Bronchial epithelial cell (primary cell): ENCODE measurements around the gene IER2. TPM values are rescaled to one million over a fixed set of nuclear protein-coding genes. Genes with fewer than 3 reads are reported as not detected.
A peak's percentile ranks its signal among the peaks of the same experiment; 100 is the strongest.
"Not testable (repeated sequence)": the region's sequence is repeated elsewhere in the genome, so short reads cannot be mapped to it uniquely, and the experiment has no call there.

Source experiments
- DNase-seq: peaks from one replicate; pipeline ENCODE4 v3.0.0-alpha.2; 2010; ENCODE audit warnings: low read depth
- FAIRE-seq: peaks from 2 replicates; lab custom pipeline; 2011; peaks lifted over from hg19 to GRCh38; lab: Jason Lieb, UNC
- H3K27me3 ChIP-seq: 2 replicates; pipeline ENCODE4 v1.5.1; 2011; ENCODE audit warnings: low read length; ENCODE audit not compliant: control insufficient read depth, insufficient read depth
- H3K36me3 ChIP-seq: 2 replicates; pipeline ENCODE4 v1.5.1; 2011; ENCODE audit warnings: low read length; ENCODE audit not compliant: control insufficient read depth, insufficient read depth
- H3K4me3 ChIP-seq: 2 replicates; pipeline ENCODE4 v1.5.1; 2011; ENCODE audit warnings: mild to moderate bottlenecking, low read depth, low read length, control low read depth
- CTCF ChIP-seq: IDR thresholded peaks from 2 replicates; pipeline ENCODE4 v1.5.1; 2011; ENCODE audit warnings: mild to moderate bottlenecking, moderate library complexity, low read length, control low read depth, inconsistent platforms; ENCODE audit not compliant: insufficient read depth, severe bottlenecking
- total RNA-seq: library from RNA; depleted of rRNA; stranded (reverse); fragments of >200 nt; gene quantifications from 2 replicates; pipeline ENCODE4 v1.2.1, GENCODE V29; 2014

The IER2 gene
- total RNA-seq, 1 donor from 2014 or later, result 32.1 TPM

GRCh38 chr19:13146763-13147563 is 3.2 kb upstream of the IER2 start:
- peaks cover 9% of the 10 kb centered on the region for H3K36me3 ChIP-seq
- DNase-seq, result no peak
- no peaks in the 10 kb centered on the region for H3K27me3 ChIP-seq
- no peak overlapping the region for H3K4me3 ChIP-seq
- no peak for TF ChIP-seq CTCF
- FAIRE-seq, result no peak

- FAIRE-seq, H3K27me3 ChIP-seq, DNase-seq: not testable (repeated sequence)
- Histone ChIP-seq H3K4me3 (peak overlapping the region; percentile 66), H3K36me3 (peaks cover 14% of the 10 kb centered on the region)
Observed at GRCh38 chr19:13149173-13149627, 1.0 kb upstream of the IER2 start.

GRCh38 chr19:13149628-13150186 is 504 bp upstream of the IER2 start:
- Histone ChIP-seq H3K27me3 (no peaks in the 10 kb centered on the region), H3K36me3 (peaks cover 11% of the 10 kb centered on the region), H3K4me3 (peak overlapping the region; percentile 66)
- no peak for TF ChIP-seq CTCF
- no peak for FAIRE-seq
- no peak for DNase-seq

DNA sequence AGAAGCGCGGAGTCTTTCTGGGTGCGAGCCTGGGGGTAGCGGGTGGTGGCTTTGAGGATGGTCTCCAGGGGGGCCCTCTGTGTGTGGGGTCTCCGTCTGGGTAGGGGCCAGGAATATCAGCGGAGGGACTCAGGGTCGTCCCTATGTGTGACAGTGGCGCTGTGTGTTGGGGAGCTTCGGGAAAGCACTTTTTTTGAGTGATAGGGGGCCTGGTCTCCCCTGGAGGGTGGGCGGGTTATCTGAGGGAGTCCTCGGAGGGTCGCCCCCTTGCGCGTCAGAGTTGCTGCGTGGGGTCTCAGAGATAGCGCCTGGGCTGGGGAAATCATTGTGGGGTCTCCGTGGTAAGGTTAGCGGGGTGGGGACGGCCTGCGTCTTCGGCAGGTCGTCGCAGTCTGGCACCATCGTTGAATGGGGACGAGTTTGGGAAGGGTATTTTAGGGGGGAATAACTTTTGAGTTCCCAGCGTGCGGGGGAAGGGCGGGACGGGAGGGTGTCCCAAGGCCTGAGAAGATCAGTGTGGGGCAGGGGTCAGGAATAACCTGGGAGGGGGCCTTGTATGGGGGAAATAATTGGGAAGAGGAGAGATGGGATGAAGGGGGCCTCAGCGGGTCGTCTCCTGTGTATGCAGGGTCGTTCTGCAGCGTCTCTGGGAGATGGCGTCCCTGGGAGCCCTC is 857 bp downstream of the IER2 start:
- Histone ChIP-seq H3K36me3 (peaks cover 8% of the 10 kb centered on the region), H3K27me3 (no peaks in the 10 kb centered on the region), H3K4me3 (peak overlapping the region; percentile 66)
- no peak for TF ChIP-seq CTCF
- no peak for DNase-seq
- no peak for FAIRE-seq

DNA sequence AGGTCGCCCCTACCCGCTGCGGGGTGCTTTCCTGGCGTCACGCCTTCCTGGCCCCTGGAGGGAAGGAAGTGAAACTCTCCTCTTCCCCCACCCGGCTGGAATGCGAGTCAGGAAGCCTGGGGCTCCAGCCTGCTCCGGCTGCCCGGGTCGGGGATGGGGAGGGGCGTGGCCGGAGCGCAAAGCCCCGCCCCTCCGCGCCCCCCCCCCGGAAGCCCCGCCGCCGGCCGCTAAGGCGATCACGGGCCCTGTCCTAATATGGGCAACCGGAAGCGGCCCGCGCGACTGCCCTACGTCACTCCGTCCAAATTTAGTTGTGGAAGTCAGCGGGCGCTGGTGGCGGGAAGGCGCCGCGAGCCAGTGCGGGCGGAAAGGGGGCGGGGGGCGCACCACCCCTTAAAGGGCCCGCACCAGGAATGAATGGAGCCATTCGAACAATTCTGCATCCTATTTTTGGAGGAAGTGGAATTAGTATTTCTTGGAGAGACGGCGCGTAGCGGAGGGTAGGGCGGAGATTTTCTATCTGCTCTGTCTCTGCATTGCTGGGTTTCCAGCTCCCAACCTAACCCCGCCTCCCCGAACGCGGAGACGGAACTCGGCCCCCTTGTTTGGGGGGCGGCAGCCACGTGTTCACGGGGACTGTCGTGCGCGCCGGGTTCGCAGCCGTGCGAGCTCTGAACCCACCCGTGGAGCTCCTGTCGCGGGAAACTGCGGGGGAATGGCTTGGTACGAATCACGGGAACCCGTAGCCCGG is 1.6 kb downstream of the IER2 start:
- FAIRE-seq (no peak), DNase-seq (peak; percentile 84)
- TF ChIP-seq CTCF, result peak; percentile 38
- Histone ChIP-seq H3K36me3 (peaks cover 8% of the 10 kb centered on the region), H3K27me3 (no peaks in the 10 kb centered on the region), H3K4me3 (peak overlapping the region; percentile 88)
